ENCODE results near the gene NOX5.

GRCh38 chr15:69031013-69032001 is 16.8 kb downstream of the NOX5 start:
- TF ChIP-seq CTCF (IDR thresholded peaks at IDR 0.05 in 2 of 3, conservative IDR thresholded peaks at IDR 0.05 in 1 of 3; ENCODE audit: borderline replicate concordance in 1 of 3, insufficient read depth in 1 of 3, low read depth in 2 of 3, low read length in 2 of 3) (peak; percentile 47 to 71 (median 71); a peak in 5 of 6 replicates), RAD21 (IDR thresholded peaks at IDR 0.05; ENCODE audit: low read depth) (peak; percentile 61), JUND (IDR thresholded peaks at IDR 0.05) (no peak), ZNF274 (IDR thresholded peaks at IDR 0.05; ENCODE audit: low read depth, low read length) (no peak), REST (IDR thresholded peaks at IDR 0.05; ENCODE audit: low read depth) (no peak), ATF3 (IDR thresholded peaks at IDR 0.05) (no peak), POLR2A (IDR thresholded peaks at IDR 0.05; ENCODE audit: borderline replicate concordance, extremely low read depth, insufficient read depth, insufficient read length) (no peak), CEBPB (IDR thresholded peaks at IDR 0.05; ENCODE audit: low read depth) (no peak), SIN3A (IDR thresholded peaks at IDR 0.05; ENCODE audit: low read depth) (no peak), EZH2phosphoT487 (IDR thresholded peaks at IDR 0.05; ENCODE audit: borderline replicate concordance) (no peak), EZH2 (IDR thresholded peaks at IDR 0.05) (no peak), POLR2AphosphoS5 (IDR thresholded peaks at IDR 0.05; ENCODE audit: low read depth, low read length) (peak; percentile 47; the same call in 1 of the 2 replicates), EGR1 (IDR thresholded peaks at IDR 0.05; ENCODE audit: low read depth) (no peak)
